HL-60 (cell line): Measurements from ENCODE around the gene VASN.

Experiments used
- DNase-seq, 2 experiments: peaks; one replicate each; pipeline ENCODE4 v3.0.0-alpha.2; 2010 to 2020; ENCODE audit warnings: low read depth in 1 of 2, low spot score in 1 of 2
- H3K27ac ChIP-seq: fragments of 250-450 bp; sonication (Bioruptor Pico); replicated peaks from 2 replicates; pipeline ENCODE4 v1.5.1; 2020; ENCODE audit warnings: mild to moderate bottlenecking, moderate library complexity
- H3K27me3 ChIP-seq: fragments of 250-450 bp; sonication (Bioruptor Pico); 2 replicates; pipeline ENCODE4 v1.5.1; 2021; ENCODE audit warnings: mild to moderate bottlenecking, moderate library complexity; ENCODE audit not compliant: insufficient read depth, poor library complexity, severe bottlenecking
- H3K4me3 ChIP-seq: replicated peaks from 2 replicates; pipeline ENCODE4 v1.5.1; 2011; ENCODE audit warnings: mild to moderate bottlenecking, control low read depth, low read length; ENCODE audit not compliant: insufficient read depth
- CTCF ChIP-seq: IDR thresholded peaks from one replicate; pipeline ENCODE4 v1.5.1; 2011; ENCODE audit warnings: low read length, control low read depth, inconsistent platforms; ENCODE audit not compliant: insufficient read depth
- GABPA ChIP-seq: IDR thresholded peaks from 2 replicates; pipeline ENCODE4 v1.6.1; 2012; ENCODE audit warnings: low read depth
- POLR2AphosphoS5 ChIP-seq: IDR thresholded peaks from 2 replicates; pipeline ENCODE4 v1.6.1; 2012; ENCODE audit warnings: low read depth
- REST ChIP-seq: IDR thresholded peaks from 2 replicates; pipeline ENCODE4 v1.6.1; 2012; ENCODE audit warnings: low read depth; ENCODE audit not compliant: insufficient replicate concordance
- SPI1 ChIP-seq: IDR thresholded peaks from 2 replicates; pipeline ENCODE4 v1.6.1; 2012; ENCODE audit warnings: low read depth, mild to moderate bottlenecking, borderline replicate concordance

Gene VASN

GRCh38 chr16:4345836-4346781 lies 25.5 kb upstream of the VASN start:
- no peaks in the 10 kb centered on the region for H3K27me3 ChIP-seq
- peak overlapping the region; percentile 12; the same call in 1 of the 2 replicates for H3K4me3 ChIP-seq
- peak; percentile 71 to 84 for DNase-seq
- TF ChIP-seq POLR2AphosphoS5 (no peak; the same call in 1 of the 2 replicates), GABPA (no peak), REST (no peak), SPI1 (no peak), CTCF (no peak)
- peak overlapping the region; percentile 75 for H3K27ac ChIP-seq

GRCh38 chr16:4347010-4347409 lies 24.6 kb upstream of the VASN start:
- no peaks in the 10 kb centered on the region for H3K27me3 ChIP-seq
- no peak overlapping the region for H3K4me3 ChIP-seq
- TF ChIP-seq SPI1, result no peak
- TF ChIP-seq GABPA, result no peak
- TF ChIP-seq POLR2AphosphoS5, result peak; percentile 69
- no peak for TF ChIP-seq REST
- TF ChIP-seq CTCF, result no peak
- DNase-seq, result peak; percentile 83 to 89
- peak overlapping the region; percentile 75 for H3K27ac ChIP-seq

GRCh38 chr16:4347765-4348509 lies 23.7 kb upstream of the VASN start:
- H3K4me3 ChIP-seq, result no peak overlapping the region
- no peaks in the 10 kb centered on the region for H3K27me3 ChIP-seq
- no peak for TF ChIP-seq CTCF
- no peak for TF ChIP-seq GABPA
- no peak for TF ChIP-seq POLR2AphosphoS5
- TF ChIP-seq SPI1, result no peak
- TF ChIP-seq REST, result no peak
- DNase-seq, result peak in 1 of 2 experiments; percentile 47
- peak overlapping the region; percentile 75 for H3K27ac ChIP-seq
